HG02588 (cell line): ENCODE measurements around the gene ADAP1.

Experiments used
- ATAC-seq: cut with Tn5 transposase; IDR thresholded peaks from one replicate; pipeline ENCODE4 v1.9.1; 2021; ENCODE audit warnings: mild to moderate bottlenecking, moderate library complexity; ENCODE audit not compliant: unreplicated experiment

ADAP1 gene

DNA sequence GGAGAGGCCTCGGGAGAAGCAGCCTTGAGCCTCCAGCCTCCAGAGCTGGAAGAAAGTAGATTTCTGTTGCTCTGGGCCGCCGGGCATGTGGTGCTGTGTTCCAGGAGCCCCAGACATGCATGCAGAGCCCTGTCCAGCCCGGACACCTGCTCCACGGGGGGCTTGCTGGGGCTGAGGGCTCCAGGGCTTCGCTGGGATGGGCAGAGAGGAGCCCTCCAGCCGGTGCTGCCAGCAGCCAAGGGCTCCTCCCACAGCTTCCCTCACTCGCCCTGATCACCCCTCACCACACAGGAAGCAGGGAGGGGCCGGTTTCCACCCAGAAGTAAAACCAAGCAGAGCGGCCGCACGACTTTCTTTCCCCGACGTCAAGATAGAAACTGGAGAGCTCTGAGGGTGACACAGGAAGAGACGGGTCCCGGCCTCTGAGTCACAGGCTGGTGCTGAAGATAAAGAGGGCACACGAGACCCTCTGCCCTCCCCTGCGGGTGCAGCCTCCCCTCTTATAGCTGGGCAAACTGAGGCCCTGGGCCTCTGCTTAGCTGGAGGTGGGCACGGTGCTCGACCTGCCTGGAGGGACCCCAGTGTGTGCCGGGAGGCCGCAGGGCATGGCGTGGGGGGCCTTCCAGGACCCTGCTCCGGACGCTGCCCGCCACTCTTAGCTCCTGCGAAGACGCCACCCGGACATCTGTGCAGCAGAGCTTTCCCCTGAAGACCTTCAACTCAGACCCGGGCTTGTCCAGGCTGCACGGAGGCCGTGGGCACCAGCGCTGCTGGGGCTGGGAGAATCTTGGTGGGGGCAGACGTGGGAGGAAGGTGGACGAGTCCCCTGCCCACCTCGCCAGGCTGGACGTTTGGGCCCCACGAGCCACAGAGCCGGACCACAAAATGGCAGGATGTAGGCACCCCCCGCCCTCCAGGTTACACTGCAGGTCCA, 31.1 kb downstream of the ADAP1 start:
- peak; percentile 82 for ATAC-seq

DNA sequence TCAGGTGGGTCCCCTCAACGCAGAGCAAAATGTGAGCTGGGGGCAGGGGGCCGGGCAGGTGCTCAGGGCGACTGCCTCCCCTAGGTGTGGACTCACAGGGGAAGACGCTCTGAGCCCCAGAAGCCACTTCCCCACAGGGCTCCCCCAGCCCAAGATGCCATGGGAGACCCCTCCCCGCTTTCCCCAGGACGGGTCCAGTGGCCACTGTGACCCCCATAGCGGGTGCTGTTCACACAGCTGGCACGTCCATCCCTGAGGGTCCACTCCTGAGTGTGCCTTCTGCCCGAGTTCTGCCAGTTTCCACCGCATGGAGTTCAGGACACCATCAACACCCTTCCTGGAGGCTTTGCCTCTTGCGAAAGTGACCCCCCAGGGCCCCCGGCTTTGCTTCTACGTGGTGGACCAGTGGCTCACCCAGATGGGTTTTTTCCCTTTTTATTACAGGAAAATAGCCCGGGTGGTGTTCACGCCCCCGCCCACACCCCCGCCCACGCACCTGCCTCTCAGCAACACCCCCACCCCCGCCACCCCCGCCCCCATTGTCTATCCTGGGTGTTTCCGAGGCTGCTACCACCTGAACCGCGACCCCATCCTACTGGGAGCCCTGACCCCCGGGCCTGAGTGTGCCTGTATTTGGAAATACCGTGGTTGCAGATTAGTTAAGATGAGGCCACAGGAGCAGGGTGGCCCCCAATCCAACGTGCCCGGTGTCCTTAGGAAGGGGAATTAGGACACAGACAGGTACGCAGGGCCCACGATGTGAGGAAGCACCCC, 32.0 kb downstream of the ADAP1 start:
- ATAC-seq, result no peak

DNA sequence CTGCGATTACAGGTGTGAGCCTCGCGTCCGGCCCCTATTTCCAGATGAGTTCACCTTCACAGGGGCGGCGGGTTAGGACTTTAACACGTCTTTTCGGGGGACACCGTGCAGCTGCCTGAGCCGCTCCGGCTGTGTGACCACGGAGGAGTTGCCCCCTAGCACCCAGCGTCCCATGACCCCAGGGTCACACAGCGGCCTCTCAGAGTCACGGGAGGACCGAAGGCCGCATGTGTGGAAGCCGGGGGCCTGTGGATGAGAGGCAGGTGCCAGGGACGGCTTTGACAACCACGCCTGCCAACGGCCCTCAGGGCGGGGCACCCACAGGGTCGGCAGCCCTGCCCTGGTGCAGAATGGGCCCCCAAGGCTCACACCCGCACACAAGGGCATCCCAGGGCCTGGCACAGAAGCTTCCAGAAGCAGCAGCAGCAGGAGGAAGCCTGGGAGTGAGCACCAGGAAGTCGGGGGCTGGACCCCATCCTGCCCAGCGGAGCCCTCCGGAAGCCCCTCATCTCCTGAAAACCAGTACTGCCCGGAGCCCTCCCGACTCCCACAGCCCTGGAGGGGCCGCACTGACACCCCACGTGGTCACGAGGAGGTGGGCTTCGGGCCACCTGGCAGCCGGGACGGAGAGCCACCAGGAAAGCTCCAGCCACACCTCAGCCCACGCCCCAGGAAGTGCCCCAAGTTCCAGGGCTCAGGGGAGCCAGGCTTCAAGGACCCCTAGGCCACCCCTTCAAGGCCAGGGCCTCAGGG, 32.7 kb downstream of the ADAP1 start:
- ATAC-seq, result no peak

DNA sequence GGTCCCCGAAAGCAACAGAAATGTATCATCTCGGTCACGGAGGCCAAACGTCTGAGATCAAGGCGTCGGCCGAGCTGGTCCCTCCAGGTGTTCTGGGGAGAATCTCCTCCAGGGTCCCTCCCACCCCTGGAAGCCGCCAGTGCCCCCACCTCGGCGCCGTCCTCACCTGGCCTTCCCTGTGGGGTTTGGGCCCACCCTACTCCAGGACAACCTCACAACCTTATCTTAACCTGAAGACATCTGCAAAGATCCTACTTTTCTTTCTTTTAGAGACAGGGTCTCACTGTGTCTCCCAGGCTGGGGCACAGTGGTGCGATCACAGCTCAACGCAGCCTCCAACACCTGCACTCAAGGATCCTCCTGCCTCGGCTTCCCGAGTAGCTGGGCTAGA, 33.4 kb downstream of the ADAP1 start:
- ATAC-seq, result no peak

DNA sequence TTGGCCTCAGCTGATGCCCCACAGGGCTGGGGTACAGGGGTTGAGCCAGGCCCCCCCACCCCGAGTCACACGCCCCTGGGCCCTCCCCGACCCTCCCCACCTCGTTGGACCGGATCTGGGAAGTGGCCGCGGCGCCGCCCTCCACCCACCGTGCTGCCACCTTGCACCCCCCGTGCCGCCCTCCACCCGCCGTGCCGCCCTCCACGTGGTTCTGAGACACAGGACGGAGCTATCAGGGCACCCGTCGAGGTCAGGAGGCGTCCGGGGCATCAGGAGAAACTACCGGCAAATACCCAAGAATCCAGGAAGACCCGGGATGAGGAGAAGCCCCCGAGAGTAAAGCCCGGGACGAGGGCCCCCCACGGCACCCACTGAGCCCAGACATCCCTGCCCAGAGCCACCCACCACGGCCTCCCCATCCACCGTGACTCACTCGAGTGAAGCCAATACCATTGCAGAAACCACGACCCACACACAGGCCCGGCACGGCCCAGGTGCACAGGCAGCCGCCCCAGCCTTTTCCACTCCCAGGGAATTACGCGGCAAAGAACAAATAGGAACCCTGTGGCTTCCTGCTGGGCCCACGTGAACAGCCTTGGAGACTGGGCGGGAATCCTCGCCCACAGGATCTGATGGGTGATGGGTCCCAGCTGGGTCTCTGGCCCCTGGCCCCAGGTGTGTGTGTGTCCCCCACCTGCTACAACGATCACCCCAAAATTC, 34.0 kb downstream of the ADAP1 start:
- ATAC-seq, result no peak

DNA sequence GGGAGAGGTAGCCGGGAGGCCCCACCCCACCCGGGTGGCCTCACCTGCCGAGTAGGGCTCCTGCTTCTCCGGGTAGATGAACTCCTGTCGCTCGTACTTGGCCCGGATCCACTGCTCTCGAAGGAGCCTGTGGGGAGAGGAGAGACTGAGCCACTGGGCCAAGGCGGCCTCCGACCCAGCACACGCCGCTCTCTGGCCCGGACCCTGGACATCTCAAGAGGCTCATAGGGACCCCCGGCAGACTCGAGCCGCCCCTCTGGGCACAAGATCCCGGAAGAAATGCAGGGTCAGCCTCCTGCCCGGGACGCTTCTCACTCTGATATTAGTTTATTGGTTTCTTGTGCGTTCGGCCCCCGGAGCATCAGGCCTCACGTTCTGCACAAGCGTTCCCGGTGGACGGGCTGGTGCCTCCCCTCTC, 34.5 kb downstream of the ADAP1 start:
- no peak for ATAC-seq

DNA sequence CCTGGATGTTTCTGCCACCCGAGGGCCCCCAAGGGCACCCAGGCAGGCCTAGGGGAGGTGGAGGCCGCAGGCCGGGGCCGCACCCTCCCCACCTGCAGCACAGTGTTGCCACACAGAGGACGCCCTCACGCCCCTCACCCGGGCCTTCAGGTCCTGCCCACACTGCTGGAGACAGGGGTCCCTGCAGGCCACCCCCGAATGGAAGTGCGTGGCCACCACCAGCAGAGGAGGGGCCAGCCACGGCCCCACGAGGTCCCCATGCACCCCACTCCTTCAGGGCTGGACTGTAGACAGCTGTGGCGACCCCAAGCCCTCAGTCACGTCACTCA, 35.4 kb downstream of the ADAP1 start:
- no peak for ATAC-seq

DNA sequence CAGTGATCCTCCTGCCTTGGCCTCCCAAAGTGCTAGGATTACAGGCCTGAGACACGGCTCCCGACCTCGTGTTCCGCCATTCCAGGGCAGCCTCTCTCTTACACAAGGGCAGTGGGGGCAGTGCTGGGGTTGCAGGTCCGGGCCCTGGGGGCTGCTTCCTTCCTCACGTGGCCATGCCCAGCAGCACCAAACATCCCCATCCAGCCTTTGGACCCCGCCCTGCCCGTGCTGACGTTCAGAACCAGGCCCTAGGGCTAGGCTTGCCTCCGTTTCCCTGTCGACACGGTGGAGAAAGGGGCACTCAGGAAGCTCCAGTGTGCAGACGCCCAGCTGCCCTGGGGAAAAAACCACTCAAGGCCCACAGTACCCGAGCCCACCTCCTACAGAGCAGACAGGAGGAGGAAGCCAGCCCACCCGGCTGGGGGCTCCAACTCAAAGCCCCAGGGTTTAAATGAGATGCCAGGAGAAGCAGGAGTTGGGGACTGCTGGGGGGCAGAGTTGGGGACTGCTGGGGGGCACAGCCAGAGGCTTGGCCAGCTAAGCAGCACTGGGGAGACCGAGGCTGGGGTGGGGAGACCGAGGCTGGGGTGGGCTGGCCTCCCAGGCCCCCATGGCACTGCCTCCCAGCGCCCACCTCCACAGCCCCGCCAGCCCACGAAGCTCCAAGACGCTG, 35.9 kb downstream of the ADAP1 start:
- no peak for ATAC-seq

DNA sequence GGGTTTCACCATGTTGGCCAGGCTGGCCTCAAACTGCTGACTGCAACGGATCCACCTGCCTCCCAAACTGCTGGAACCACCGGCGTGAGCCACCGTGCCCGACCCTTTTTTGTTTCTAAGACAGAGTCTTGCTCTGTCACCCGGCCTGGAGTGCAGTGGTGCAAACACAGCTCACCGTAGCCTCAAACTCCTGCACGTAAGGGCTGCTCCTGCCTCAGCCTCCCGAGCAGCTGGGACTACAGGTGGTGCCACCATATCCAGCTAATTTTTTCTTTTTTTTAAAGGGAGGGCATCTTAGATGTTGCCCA, 36.4 kb downstream of the ADAP1 start:
- no peak for ATAC-seq

DNA sequence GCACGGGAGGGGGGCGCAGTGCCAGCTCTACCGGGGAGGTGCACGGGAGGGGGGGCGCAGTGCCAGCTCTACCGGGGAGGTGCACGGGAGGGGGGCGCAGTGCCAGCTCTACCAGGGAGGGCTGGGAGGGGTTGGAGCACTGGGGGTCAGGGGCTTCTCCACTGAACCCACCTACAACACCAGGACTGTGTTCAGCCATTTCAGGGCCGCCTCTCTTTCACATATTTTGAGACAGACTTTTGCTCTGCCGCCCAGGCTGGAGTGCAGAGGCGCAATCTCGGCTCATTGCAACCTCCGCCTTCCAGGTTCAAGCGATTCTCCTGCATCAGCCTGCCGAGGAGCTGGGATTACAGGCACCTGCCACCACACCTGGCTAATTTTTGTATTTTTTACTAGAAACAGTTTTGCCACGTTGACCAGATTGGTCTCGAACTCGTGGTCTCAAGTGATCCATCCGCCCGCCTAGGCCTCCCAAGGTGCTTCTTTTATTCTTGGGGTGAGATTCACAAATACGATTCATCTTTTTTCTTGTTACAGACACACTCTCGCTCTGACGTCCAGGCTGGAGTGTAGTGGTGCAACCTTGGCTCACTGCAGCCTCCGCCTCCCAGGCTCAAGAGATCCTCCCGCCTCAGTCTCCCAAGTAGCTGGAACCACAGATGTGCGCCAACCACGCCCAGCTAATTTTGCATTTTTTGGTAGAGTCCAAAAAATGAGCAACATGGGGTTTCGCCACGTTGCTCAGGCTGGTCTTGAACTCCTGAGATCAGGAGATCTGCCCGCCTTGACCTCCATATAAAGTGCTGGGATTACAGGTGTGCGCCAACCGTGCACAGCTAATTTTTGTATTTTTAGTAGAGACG, 37.0 kb downstream of the ADAP1 start:
- no peak for ATAC-seq

DNA sequence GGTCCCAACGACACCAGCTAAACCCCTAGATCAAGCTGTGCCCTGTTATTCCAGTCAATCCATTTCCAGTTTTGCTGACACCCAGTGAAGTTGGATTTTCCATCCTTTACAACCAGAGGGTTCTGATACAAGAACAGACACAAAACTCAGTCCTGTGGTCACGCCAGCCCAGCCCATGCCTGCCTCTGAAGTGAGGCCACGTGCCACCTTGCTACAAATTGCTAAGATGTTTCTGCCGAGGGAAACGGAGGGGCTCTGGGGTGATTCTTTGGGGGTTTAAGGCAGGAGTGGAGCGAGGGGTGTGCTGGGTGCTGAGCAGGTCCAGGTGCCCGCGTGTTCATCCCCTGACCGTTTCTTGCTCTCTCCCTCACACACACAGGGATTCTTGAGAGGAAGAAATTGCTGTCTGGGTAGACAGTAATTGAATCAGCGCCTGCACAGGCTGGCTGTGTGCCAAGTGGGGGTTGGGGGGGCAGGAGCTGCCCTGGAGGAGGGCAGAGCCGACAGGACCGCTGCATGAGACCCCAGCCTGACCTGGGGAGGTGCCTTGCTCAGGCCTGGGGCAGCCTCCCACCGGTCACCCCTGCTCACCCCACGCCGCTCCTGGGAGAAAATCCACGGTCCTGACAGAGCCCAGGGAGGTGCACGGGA, 38.1 kb downstream of the ADAP1 start:
- no peak for ATAC-seq

DNA sequence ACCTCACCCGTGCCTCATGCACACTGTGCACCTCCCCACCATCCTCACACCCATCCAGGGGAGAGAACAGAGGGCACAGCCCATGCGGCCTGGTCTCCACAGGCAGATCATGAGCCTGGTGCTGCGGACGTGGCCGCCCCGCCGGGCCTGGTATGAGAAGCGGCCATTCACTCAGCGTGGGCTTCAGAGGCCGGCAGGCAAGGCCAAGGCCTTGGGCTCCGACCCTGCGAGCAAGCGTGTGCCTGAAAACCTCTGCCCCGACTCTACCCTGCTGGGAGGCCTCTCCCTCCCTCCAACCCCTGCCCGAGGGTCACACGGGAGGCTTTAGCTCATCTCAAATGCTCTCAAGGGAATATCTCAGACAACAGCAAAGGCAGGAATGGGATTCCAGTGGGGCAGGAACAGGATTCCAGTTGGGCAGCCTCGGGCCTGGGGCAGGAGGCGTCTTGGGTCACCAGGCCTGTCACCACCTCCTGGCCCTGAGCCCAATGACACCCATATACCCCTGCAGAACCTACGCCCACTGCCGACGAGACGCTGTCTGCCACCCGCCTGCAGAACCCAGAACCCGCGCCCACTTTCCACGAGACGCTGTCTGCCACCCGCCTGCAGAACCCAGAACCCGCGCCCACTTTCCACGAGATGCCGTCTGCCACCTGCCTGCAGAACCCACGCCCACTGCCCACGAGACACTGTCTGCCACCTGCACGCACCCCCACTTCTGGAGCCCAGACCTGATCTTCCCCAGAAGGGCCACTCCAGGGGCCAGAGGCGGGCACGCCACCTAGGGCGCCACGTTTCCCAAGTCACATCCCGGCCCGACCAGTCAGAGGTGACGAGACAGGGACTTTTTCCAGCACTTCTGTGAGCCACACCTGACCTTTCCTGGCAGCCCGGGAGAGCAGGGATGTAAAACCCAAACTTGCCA, 38.9 kb downstream of the ADAP1 start:
- ATAC-seq, result no peak

DNA sequence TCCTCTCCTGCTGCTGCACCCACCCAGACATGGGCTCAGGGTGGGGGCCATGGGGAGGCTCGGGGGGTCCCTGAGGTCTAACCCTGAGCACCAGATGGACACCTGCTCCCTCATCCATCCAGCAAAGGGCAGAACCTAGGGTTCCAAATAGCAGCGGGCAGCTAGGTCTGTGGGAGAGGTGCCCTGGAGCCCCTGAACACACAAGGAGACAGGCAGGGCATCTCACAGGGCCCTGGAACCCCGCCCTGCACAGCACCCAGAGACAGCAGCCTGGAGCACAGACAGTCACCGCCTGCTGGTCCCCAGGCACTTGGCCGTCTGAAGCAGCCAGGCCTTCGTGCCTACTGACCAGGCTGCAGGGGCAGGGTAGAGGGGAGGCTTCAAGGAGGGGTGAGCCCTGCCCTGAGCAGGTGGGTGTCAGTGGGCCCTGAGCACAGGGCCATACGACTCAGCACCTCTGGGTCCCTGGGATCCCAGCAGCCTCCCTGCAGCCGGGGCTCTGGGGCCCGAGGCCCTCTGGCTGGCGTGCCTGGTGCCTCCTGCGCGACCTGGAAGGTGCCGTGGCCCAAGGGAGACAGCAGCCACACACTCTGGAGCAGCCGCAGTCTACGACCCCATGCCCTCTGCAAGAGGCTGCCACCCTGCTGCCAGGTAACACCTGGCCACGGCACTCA, 39.8 kb downstream of the ADAP1 start:
- ATAC-seq, result no peak

DNA sequence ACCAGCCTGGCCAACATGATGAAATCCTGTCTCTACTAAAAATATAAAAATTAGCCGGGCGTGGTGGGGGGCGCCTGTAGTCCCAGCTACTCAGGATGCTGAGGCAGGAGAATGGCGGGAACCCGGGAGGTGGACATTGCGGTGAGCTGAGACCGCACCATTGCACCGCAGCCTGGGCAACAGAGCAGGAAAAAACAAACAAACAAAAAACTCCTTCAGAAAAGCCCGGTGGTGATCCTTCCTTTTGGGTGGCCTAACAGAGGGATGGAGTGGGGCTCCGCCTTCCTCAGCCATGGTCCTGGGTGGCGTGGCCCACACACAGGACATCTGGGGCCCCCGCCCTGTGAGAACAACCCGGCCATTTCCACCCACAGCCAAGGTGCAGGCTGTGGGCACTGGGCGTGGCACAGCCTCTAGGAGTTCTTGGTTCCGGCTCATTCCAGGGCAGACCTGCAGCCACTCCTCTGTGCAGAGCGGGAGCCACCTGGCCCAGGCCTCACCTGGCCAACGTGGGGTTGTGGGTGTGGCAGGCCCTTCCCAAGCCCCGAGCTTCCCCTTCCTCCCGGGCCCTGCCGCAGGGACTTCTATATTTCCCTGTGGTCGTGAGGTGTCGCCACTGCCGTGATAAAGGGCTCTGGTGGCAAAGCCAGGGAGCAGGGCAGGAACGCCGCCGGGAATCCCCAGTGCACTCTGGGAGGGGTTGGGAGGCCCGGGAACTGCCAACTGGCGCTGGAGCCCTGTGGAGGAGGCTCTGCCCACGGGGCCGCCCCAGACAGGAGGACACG, 40.6 kb downstream of the ADAP1 start:
- no peak for ATAC-seq

DNA sequence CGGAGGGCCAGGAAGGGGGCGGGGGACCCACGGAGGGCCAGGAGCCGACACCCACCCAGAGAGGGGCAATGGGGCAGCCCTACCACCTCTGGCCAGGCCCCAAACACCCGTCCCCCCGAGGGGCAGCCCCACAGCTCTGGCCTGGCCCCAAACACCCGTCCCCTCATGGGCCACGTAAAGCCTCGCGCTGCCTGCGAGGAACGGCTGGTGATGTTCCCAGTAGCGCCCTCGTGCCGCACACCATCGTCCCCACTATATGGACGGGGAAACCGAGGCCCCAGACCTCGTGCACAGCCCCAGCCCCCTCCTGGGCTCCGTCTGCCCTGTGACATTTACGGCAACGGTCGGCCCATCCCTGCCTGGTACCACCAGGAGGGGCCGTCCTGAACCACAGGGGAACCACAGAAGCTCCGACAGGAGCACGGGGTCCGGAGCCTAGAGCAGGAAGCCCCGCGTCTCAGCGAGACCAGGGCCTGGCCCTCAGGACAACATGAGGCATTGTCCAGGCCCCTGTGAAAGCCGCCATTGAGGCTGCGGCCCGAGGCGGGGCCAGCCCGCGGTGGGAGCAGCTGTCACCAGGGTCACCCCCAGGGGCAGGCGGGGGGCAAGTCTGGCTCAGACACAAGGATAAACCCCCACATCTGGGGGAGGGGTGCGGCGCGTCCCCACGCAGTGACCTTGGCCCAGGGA, 42.5 kb downstream of the ADAP1 start:
- no peak for ATAC-seq

DNA sequence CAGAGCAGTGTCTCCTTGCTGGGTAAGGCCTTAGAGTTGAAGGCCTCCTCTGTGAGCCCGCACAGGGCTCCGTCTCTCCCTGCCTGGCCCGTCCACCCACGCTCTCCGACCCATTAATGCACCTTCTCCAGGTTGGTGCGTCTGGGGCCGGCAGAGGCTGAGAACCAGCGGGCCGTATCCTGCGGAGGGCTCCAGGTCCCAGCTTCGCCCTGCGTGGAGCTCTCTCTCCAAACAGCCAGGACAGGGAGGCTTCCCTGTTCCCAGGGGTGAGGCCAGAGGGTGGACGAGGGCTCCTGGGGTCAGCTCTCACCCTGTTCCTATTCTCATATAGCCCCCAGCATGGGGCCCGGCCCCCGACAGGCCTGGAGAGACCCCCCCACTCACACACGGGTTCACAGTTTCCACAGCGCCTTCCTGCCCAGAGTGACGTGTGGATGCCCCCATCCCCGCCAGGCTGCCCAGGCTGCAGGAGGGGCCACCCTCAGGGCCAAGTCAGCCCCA, 43.5 kb downstream of the ADAP1 start:
- no peak for ATAC-seq
